Measurements from ENCODE around the gene ZNF154.
A peak's percentile ranks its signal among the peaks of the same experiment; 100 is the strongest.

ZNF154 gene

GRCh38 chr19:57653689-57654088 lies 55.3 kb downstream of the ZNF154 start:
- TF ChIP-seq MAX (IDR thresholded peaks at IDR 0.05) (no peak), EP300 (IDR thresholded peaks at IDR 0.05; ENCODE audit: borderline replicate concordance) (no peak), REST (IDR thresholded peaks at IDR 0.05; ENCODE audit: low read depth) (no peak), CREB1 (IDR thresholded peaks at IDR 0.05; ENCODE audit: low read depth) (no peak), RAD21 (IDR thresholded peaks at IDR 0.05; ENCODE audit: low read depth) (no peak), NFIC (IDR thresholded peaks at IDR 0.05) (no peak), YY1 (IDR thresholded peaks at IDR 0.05; ENCODE audit: low read depth) (no peak), TAF1 (IDR thresholded peaks at IDR 0.05; ENCODE audit: low read depth) (no peak), ZBTB7A (IDR thresholded peaks at IDR 0.05; ENCODE audit: low read depth) (no peak), TCF12 (IDR thresholded peaks at IDR 0.05; ENCODE audit: low read depth) (no peak), TEAD4 (IDR thresholded peaks at IDR 0.05) (no peak), CEBPB (IDR thresholded peaks at IDR 0.05) (no peak), EGR1 (IDR thresholded peaks at IDR 0.05) (no peak), FOXM1 (IDR thresholded peaks at IDR 0.05; ENCODE audit: borderline replicate concordance, low read depth) (no peak)
- TF ChIP-seq, protein P1, sequence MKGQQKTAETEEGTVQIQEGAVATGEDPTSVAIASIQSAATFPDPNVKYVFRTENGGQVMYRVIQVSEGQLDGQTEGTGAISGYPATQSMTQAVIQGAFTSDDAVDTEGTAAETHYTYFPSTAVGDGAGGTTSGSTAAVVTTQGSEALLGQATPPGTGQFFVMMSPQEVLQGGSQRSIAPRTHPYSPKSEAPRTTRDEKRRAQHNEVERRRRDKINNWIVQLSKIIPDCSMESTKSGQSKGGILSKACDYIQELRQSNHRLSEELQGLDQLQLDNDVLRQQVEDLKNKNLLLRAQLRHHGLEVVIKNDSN (IDR thresholded peaks at IDR 0.05), result no peak

DNA sequence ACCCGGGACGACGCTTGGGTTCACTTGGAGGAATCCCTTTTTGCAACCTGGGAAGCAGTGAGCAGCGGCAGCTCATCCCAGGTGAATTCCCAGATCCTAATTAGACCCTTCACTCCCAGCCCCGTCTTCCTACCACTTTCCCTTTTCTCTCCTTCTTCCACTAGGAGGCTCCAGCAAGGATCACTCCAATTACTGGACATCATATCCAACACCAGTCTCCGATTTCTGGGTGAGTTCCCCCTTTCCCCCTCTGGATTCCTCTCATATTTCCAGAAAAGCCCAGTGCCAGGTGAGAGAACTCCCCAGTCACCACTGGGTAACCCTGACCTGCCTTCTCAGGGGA lies 57.4 kb downstream of the ZNF154 start:
- no peak for TF ChIP-seq MAX (IDR thresholded peaks at IDR 0.05)

DNA sequence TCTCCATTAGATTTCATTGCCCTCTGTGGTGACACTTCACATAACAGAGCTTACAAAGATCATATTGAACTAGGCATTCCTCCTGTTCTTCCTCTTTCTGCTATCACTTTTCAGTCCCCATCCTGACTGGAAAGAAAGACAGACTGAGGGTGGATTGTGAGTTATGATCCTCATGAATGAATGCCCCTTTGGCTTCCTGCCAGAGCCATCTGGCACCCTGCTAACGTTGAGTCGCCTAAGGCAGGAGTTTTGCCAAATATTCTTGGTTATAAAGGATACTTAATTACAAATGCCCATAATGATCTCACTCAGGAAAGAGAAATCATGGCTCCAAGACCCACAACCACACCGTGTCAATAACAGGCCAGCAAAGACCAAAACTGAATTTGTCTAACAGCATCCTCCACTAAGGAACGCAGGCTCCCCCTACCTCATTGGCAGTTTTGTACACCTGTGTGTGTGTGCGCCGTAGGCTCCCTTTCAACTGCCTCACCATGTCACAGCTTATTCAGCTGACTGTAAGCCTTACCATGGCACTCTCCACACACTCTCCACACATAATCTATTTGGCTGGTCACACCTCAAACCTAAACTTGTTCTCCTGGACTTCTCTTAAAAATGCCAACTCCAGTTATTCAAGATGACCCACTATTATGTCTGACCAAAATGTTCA lies 60.5 kb downstream of the ZNF154 start:
- no peak for TF ChIP-seq TEAD4 (IDR thresholded peaks at IDR 0.05)
- peak; percentile 37; the same call in 1 of the 2 replicates for TF ChIP-seq NFIC (IDR thresholded peaks at IDR 0.05)

Measured in Ishikawa (cell line).